GM12891 (cell line): Measurements from ENCODE around the gene NFKB1.

Experiments used
- DNase-seq: peaks from one replicate; pipeline ENCODE4 v3.0.0; 2011; ENCODE audit warnings: low spot score; ENCODE audit not compliant: insufficient read length
- FAIRE-seq: peaks from 2 replicates; lab custom pipeline; 2011; peaks lifted over from hg19 to GRCh38; lab: Jason Lieb, UNC
- PAX5 ChIP-seq: IDR thresholded peaks from 2 replicates; pipeline ENCODE4 v1.6.1; 2011; ENCODE audit warnings: low read length, moderate library complexity, mild to moderate bottlenecking; ENCODE audit not compliant: insufficient read depth, severe bottlenecking
- POLR2A ChIP-seq: IDR thresholded peaks from 2 replicates; pipeline ENCODE4 v1.6.1; 2011; ENCODE audit warnings: low read depth, low read length, control low read depth
- POLR2AphosphoS5 ChIP-seq: IDR thresholded peaks from 2 replicates; pipeline ENCODE4 v1.6.1; 2011; ENCODE audit warnings: low read depth, low read length, control low read depth
- POU2F2 ChIP-seq: IDR thresholded peaks from 2 replicates; pipeline ENCODE4 v1.6.1; 2011; ENCODE audit warnings: low read depth, mild to moderate bottlenecking, control low read depth, low read length, moderate library complexity
- SPI1 ChIP-seq: IDR thresholded peaks from 2 replicates; pipeline ENCODE4 v1.6.1; 2011; ENCODE audit warnings: low read depth, low read length, control low read depth
- TAF1 ChIP-seq: IDR thresholded peaks from 2 replicates; pipeline ENCODE4 v1.6.1; 2011; ENCODE audit warnings: low read depth, low read length, control low read depth

NFKB1 gene

DNA sequence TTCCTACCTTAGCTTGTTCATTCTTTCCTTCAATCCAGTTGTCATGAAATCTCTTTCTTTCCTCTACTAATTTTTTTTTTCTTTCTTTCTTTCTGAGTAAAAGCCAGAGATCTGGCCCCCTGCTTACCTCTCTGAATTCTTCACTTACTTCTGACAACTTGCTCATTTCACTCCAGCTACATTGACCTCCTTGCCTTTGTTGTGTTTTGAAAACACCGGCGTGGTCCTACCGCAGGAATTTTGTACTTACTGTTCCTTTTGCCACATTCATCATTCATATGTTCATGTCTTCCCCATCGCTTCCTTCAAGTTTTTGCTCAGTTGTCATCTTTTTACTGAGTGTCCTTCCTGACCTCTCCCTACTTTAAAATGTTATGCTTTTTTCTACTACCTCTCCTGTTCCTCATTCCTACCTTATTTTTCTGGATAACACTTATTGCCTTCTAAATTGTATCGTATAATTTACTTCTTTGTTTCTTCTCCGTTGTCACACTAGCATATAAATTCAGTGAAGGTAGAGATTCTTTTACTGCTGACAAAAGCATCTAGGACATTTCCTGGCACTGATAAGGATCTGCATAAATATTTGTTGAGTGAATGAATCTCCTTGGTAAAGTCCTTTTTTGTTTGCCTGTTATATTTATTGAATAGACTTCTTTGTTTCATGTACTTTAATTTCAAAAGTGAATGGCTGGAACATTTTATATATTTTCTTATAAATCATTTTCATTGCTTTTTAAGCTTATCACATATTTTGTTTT is 74.4 kb downstream of the NFKB1 start:
- DNase-seq, result no peak
- no peak for FAIRE-seq
- TF ChIP-seq POU2F2, result no peak
- TF ChIP-seq POLR2AphosphoS5, result no peak
- TF ChIP-seq PAX5, result no peak
- TF ChIP-seq TAF1, result no peak
- TF ChIP-seq SPI1, result no peak
- TF ChIP-seq POLR2A, result no peak

- TF ChIP-seq SPI1, result no peak
- no peak for TF ChIP-seq TAF1
- no peak for TF ChIP-seq PAX5
- no peak for TF ChIP-seq POU2F2
- no peak for TF ChIP-seq POLR2A
- no peak for DNase-seq
- FAIRE-seq, result peak; percentile 75
Measured at GRCh38 chr4:102578270-102578669, 77.1 kb downstream of the NFKB1 start.

DNA sequence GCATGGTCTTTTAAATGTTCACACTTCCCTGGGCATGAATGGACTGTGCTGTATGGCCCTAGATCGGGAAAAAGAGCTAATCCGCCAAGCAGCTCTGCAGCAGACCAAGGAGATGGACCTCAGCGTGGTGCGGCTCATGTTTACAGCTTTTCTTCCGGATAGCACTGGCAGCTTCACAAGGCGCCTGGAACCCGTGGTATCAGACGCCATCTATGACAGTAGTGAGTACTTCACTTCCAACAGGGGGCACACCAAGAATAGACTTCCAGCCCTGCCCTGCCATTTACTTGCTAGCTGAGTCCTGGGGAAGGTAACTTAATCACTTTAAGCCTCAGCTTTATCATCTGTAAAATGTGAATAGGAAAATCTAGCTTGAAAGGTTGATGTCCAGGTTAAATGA is 77.7 kb downstream of the NFKB1 start:
- DNase-seq (no peak), FAIRE-seq (peak; percentile 16)
- no peak for TF ChIP-seq POLR2AphosphoS5
- TF ChIP-seq POU2F2, result no peak
- TF ChIP-seq POLR2A, result no peak
- TF ChIP-seq PAX5, result no peak
- TF ChIP-seq SPI1, result no peak
- TF ChIP-seq TAF1, result no peak

GRCh38 chr4:102579794-102580462 is 78.8 kb downstream of the NFKB1 start:
- DNase-seq (no peak), FAIRE-seq (no peak)
- TF ChIP-seq SPI1 (peak; percentile 73), PAX5 (no peak)

DNA sequence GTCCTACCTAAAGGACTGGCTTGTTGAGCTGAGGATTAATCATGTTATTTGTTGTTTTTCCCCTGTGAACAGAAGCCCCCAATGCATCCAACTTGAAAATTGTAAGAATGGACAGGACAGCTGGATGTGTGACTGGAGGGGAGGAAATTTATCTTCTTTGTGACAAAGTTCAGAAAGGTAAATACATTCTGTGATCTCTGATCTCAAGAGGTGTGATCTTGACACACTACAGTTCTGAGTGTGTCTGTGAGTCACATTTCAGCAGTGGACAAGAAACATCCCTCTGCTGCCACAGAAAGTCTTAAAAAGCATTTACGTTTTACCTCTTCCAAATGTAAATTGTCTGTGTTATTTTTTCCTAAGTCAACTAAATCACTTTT is 79.3 kb downstream of the NFKB1 start:
- FAIRE-seq (peak; percentile 79), DNase-seq (no peak)
- TF ChIP-seq PAX5, result no peak
- TF ChIP-seq POLR2AphosphoS5, result no peak
- no peak for TF ChIP-seq SPI1
- no peak for TF ChIP-seq POU2F2
- TF ChIP-seq TAF1, result no peak
- TF ChIP-seq POLR2A, result no peak

DNA sequence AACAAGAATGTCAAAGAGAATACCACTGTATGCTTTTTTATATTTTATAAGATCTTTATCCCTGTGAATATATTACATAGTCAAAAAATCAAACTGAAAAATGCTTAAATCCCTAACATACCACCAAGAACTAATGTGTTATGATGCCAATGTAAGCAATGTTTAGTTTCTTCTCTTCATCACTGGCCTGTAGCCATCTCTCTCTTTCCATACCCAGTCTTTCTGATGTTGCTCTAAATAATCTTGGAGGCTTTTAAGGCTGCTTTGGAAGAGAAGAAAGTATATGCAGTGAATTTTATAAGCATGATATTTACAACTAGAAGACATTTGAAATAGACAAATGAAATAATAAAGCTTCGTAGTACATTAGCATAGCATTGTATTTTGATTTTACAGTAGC is 82.9 kb downstream of the NFKB1 start:
- no peak for DNase-seq
- TF ChIP-seq POLR2A, result no peak
- no peak for TF ChIP-seq POLR2AphosphoS5
- no peak for TF ChIP-seq POU2F2
- no peak for TF ChIP-seq SPI1
- no peak for TF ChIP-seq TAF1
- no peak for TF ChIP-seq PAX5
- FAIRE-seq, result no peak

- TF ChIP-seq POLR2AphosphoS5 (no peak), POU2F2 (no peak), SPI1 (no peak), POLR2A (no peak), TAF1 (no peak), PAX5 (no peak)
- no peak for DNase-seq
Measured at GRCh38 chr4:102585329-102585728, 84.2 kb downstream of the NFKB1 start.

GRCh38 chr4:102586002-102586643 is 85.0 kb downstream of the NFKB1 start:
- DNase-seq, result no peak
- no peak for TF ChIP-seq PAX5
- TF ChIP-seq TAF1, result no peak
- TF ChIP-seq POU2F2, result no peak
- TF ChIP-seq POLR2A, result no peak
- no peak for TF ChIP-seq POLR2AphosphoS5
- no peak; the same call in 1 of the 2 replicates for TF ChIP-seq SPI1
- peak; percentile 63 for FAIRE-seq

More at GRCh38 chr4:102585329-102585728, 84.2 kb downstream of the NFKB1 start:
- peak; percentile 66 for FAIRE-seq

GRCh38 chr4:102586644-102587021 is 85.5 kb downstream of the NFKB1 start:
- FAIRE-seq (peak; percentile 38), DNase-seq (no peak)
- TF ChIP-seq TAF1, result no peak
- peak; percentile 70 for TF ChIP-seq SPI1

GRCh38 chr4:102589743-102590142 is 88.6 kb downstream of the NFKB1 start:
- DNase-seq, result no peak
- no peak for TF ChIP-seq POU2F2
- no peak for TF ChIP-seq POLR2AphosphoS5
- TF ChIP-seq POLR2A, result no peak; the same call in 1 of the 2 replicates
- no peak for TF ChIP-seq SPI1
- no peak for TF ChIP-seq TAF1
- no peak for TF ChIP-seq PAX5
- FAIRE-seq, result no peak
